GM23338 (cell line): Measurements from ENCODE around the gene KAT2B.

Experiments
- CREB1 ChIP-seq: fragments of 250-450 bp; sonication (Bioruptor Pico); IDR thresholded peaks from 2 replicates; pipeline ENCODE4 v1.5.0; 2020; ENCODE audit warnings: low read depth, mild to moderate bottlenecking, moderate library complexity
- CTCF ChIP-seq, 2 experiments: fragments of 200-600 bp in 1 of 2; sonication (generic) in 1 of 2; conservative IDR thresholded peaks; 2 replicates each; pipeline versions ENCODE4 v1.5.1 to v1.6.1; 2016 to 2017; ENCODE audit warnings: antibody characterized with exemption in 2 of 2, low read depth in 2 of 2, mild to moderate bottlenecking in 2 of 2, moderate library complexity in 1 of 2
- ETS1 ChIP-seq: IDR thresholded peaks from 2 replicates; pipeline ENCODE4 v1.6.1; 2016; ENCODE audit warnings: antibody characterized with exemption
- EZH2 ChIP-seq: fragments of 200-600 bp; sonication (generic); IDR thresholded peaks from one replicate; pipeline ENCODE4 v1.8.0; 2017; ENCODE audit warnings: antibody characterized with exemption, mild to moderate bottlenecking, low read depth; ENCODE audit not compliant: unreplicated experiment
- EZH2phosphoT487 ChIP-seq: fragments of 200-600 bp; sonication (generic); IDR thresholded peaks from one replicate; pipeline ENCODE4 v1.8.1; 2018; ENCODE audit warnings: antibody characterized with exemption; ENCODE audit not compliant: unreplicated experiment
- JUNB ChIP-seq: IDR thresholded peaks from one replicate; pipeline ENCODE4 v1.6.1; 2016; ENCODE audit warnings: antibody characterized with exemption; ENCODE audit not compliant: unreplicated experiment
- NANOG ChIP-seq: IDR thresholded peaks from 2 replicates; pipeline ENCODE4 v1.6.1; 2016; ENCODE audit warnings: antibody characterized with exemption, borderline replicate concordance
- POLR2AphosphoS5 ChIP-seq: IDR thresholded peaks from 2 replicates; pipeline ENCODE4 v1.6.1; 2016; ENCODE audit warnings: antibody characterized with exemption, low read depth
- REST ChIP-seq: IDR thresholded peaks from one replicate; pipeline ENCODE4 v1.6.1; 2018; ENCODE audit warnings: antibody characterized with exemption; ENCODE audit not compliant: unreplicated experiment
- STAT1 ChIP-seq: IDR thresholded peaks from one replicate; pipeline ENCODE4 v1.6.1; 2016; ENCODE audit warnings: antibody characterized with exemption; ENCODE audit not compliant: unreplicated experiment
- ZNF114 ChIP-seq: fragments of 250-450 bp; sonication (Bioruptor Pico); IDR thresholded peaks from 2 replicates; pipeline ENCODE4 v1.5.0; 2020; ENCODE audit warnings: mild to moderate bottlenecking, moderate library complexity
- ZNF331 ChIP-seq: fragments of 250-450 bp; sonication (Bioruptor Pico); IDR thresholded peaks from 2 replicates; pipeline ENCODE4 v1.5.0; 2020; ENCODE audit warnings: low read depth, mild to moderate bottlenecking, moderate library complexity
- ZNF462 ChIP-seq: fragments of 250-450 bp; sonication (Bioruptor Pico); IDR thresholded peaks from 2 replicates; pipeline ENCODE4 v1.5.0; 2020; ENCODE audit warnings: mild to moderate bottlenecking, moderate library complexity

- no peak for TF ChIP-seq EZH2phosphoT487
- TF ChIP-seq POLR2AphosphoS5, result no peak
- TF ChIP-seq EZH2, result no peak
- no peak for TF ChIP-seq CTCF (conservative IDR thresholded peaks at IDR 0.05; ENCODE audit: low read depth in 2 of 2)
- TF ChIP-seq REST, result no peak
- TF ChIP-seq CREB1 (CRISPR knock-in tag), result no peak
- no peak for TF ChIP-seq ETS1
- no peak for TF ChIP-seq JUNB
- no peak for TF ChIP-seq STAT1
- no peak for TF ChIP-seq ZNF114 (CRISPR knock-in tag)
- TF ChIP-seq ZNF462, result no peak
- TF ChIP-seq NANOG, result no peak
- TF ChIP-seq ZNF331 (CRISPR knock-in tag), result no peak
These were observed 15.0 kb downstream of the KAT2B start for GRCh38 chr3:20055020-20055775.
